Liver (tissue), 9 donors: ENCODE measurements around the gene CCDC12. TPM values are rescaled to one million over a fixed set of nuclear protein-coding genes. Genes with fewer than 3 reads are reported as not detected.

Experiments used
- DNase-seq: peaks from one replicate; pipeline ENCODE4 v3.0.0-alpha.2; 2017; ENCODE audit warnings: low spot score
- H3K27ac ChIP-seq, 2 donors: one replicate each; pipeline ENCODE4 v1.7.0; 2013; ENCODE audit warnings: inconsistent platforms in 2 of 2, low read length in 2 of 2, control low read depth in 1 of 2, low read depth in 1 of 2, mild to moderate bottlenecking in 1 of 2
- H3K27me3 ChIP-seq, 4 donors: one replicate each; pipeline versions ENCODE4 v1.6.1 to v1.7.0; 2013; ENCODE audit warnings: low read length in 3 of 4, inconsistent platforms in 1 of 4, mild to moderate bottlenecking in 1 of 4, moderate library complexity in 1 of 4; ENCODE audit not compliant: control insufficient read depth in 4 of 4, insufficient read depth in 4 of 4
- H3K36me3 ChIP-seq, 4 donors: one replicate each; pipeline versions ENCODE4 v1.6.1 to v1.7.0; 2013; ENCODE audit warnings: low read length in 3 of 4, mild to moderate bottlenecking in 3 of 4, low read depth in 1 of 4, moderate library complexity in 1 of 4; ENCODE audit not compliant: control insufficient read depth in 4 of 4, insufficient read depth in 3 of 4
- H3K4me1 ChIP-seq, 4 donors: one replicate each; pipeline versions ENCODE4 v1.6.1 to v1.7.0; 2013; ENCODE audit warnings: low read length in 3 of 4, mild to moderate bottlenecking in 3 of 4, moderate library complexity in 1 of 4; ENCODE audit not compliant: control insufficient read depth in 4 of 4, insufficient read depth in 4 of 4
- H3K4me3 ChIP-seq, 3 donors: one replicate each; pipeline versions ENCODE4 v1.6.1 to v1.7.0; 2013; ENCODE audit warnings: low read length in 3 of 3, control low read depth in 1 of 3, low read depth in 1 of 3, mild to moderate bottlenecking in 1 of 3
- H3K9ac ChIP-seq, 2 donors: one replicate each; pipeline ENCODE4 v1.7.0; 2013; ENCODE audit warnings: low read length in 2 of 2, mild to moderate bottlenecking in 2 of 2, moderate library complexity in 2 of 2, control low read depth in 1 of 2, low read depth in 1 of 2
- H3K9me3 ChIP-seq, 4 donors: one replicate each; pipeline versions ENCODE4 v1.6.1 to v1.7.0; 2013; ENCODE audit warnings: low read length in 3 of 4; ENCODE audit not compliant: control insufficient read depth in 4 of 4
- EGR1 ChIP-seq, 2 donors: IDR thresholded peaks; 2 replicates each; pipeline ENCODE4 v1.6.1; 2016 to 2018; ENCODE audit warnings: antibody characterized with exemption in 2 of 2, low read depth in 2 of 2
- FOXA1 ChIP-seq: IDR thresholded peaks from 2 replicates; pipeline ENCODE4 v1.6.1; 2016; ENCODE audit warnings: antibody characterized with exemption
- FOXA2 ChIP-seq: IDR thresholded peaks from 2 replicates; pipeline ENCODE4 v1.6.1; 2016; ENCODE audit warnings: antibody characterized with exemption
- GABPA ChIP-seq, 2 donors: IDR thresholded peaks in 1 of 2; conservative IDR thresholded peaks in 1 of 2; 2 replicates each; pipeline ENCODE4 v1.6.1; 2016; ENCODE audit warnings: antibody characterized with exemption in 2 of 2, mild to moderate bottlenecking in 1 of 2, moderate library complexity in 1 of 2
- HNF4A ChIP-seq, 2 donors: conservative IDR thresholded peaks; 2 replicates each; pipeline ENCODE4 v1.6.1; 2016; ENCODE audit warnings: antibody characterized with exemption in 2 of 2, mild to moderate bottlenecking in 2 of 2
- HNF4G ChIP-seq: IDR thresholded peaks from 2 replicates; pipeline ENCODE4 v1.6.1; 2016; ENCODE audit warnings: antibody characterized with exemption
- JUND ChIP-seq, 2 donors: IDR thresholded peaks; 2 replicates each; pipeline ENCODE4 v1.6.1; 2016; ENCODE audit warnings: antibody characterized with exemption in 2 of 2
- NR2F2 ChIP-seq: IDR thresholded peaks from 2 replicates; pipeline ENCODE4 v1.6.1; 2016; ENCODE audit warnings: antibody characterized with exemption
- RAD21 ChIP-seq, 2 donors: IDR thresholded peaks; 2 replicates each; pipeline ENCODE4 v1.6.1; 2016; ENCODE audit warnings: antibody characterized with exemption in 2 of 2, mild to moderate bottlenecking in 2 of 2
- RXRA ChIP-seq, 2 donors: IDR thresholded peaks; 2 replicates each; pipeline ENCODE4 v1.6.1; 2017 to 2018; ENCODE audit warnings: antibody characterized with exemption in 2 of 2, mild to moderate bottlenecking in 1 of 2
- SP1 ChIP-seq: IDR thresholded peaks from 2 replicates; pipeline ENCODE4 v1.6.1; 2018; ENCODE audit warnings: antibody characterized with exemption, mild to moderate bottlenecking
- TAF1 ChIP-seq: conservative IDR thresholded peaks from 2 replicates; pipeline ENCODE4 v1.6.1; 2016; ENCODE audit warnings: antibody characterized with exemption, mild to moderate bottlenecking
- YY1 ChIP-seq: IDR thresholded peaks from 2 replicates; pipeline ENCODE4 v1.6.1; 2016; ENCODE audit warnings: antibody characterized with exemption, mild to moderate bottlenecking
- WGBS: extraction: QIAGEN DNeasy Blood & Tissue Kit; methylation state at CpG from one replicate; pipeline ENCODE4 v1.1.7; 2013; 5-methylcytosine and 5-hydroxymethylcytosine counted together
- polyA plus RNA-seq, 2 donors: library from polyadenylated mRNA; stranded (reverse) in 1 of 2; unstranded in 1 of 2; fragments of 200-250 nt in 1 of 2; fragments of >200 nt in 1 of 2; fragmentation: Nextera tagmentation in 1 of 2; extraction: Ambion mirVana in 1 of 2; gene quantifications; one replicate each; pipeline versions ENCODE4 v1.2.1 to v1.2.3, GENCODE V29; 2013 to 2015
- total RNA-seq, 2 donors: library from RNA; depleted of rRNA; stranded (reverse); fragments of >200 nt; gene quantifications; one replicate each; pipeline ENCODE4 v1.2.3, GENCODE V29; 2014
- TF ChIP-seq, protein P1 (sequence below): IDR thresholded peaks from 2 replicates; pipeline ENCODE4 v1.6.1; 2016; ENCODE audit warnings: antibody characterized with exemption
- TF ChIP-seq, protein P2 (sequence below): fragments of 150-350 bp; IDR thresholded peaks from 2 replicates; pipeline ENCODE4 v1.5.1; 2017; ENCODE audit warnings: improper control_type of control experiment, low read depth, low read length; ENCODE audit not compliant: missing input control
- TF ChIP-seq, protein P3 (sequence below): IDR thresholded peaks from 2 replicates; pipeline ENCODE4 v1.6.1; 2016; ENCODE audit warnings: antibody characterized with exemption, mild to moderate bottlenecking
- TF ChIP-seq, protein P4 (sequence below): IDR thresholded peaks from 2 replicates; pipeline ENCODE4 v1.6.1; 2016; ENCODE audit warnings: antibody characterized with exemption
- TF ChIP-seq, protein P5 (sequence below): IDR thresholded peaks from 2 replicates; pipeline ENCODE4 v1.6.1; 2016; ENCODE audit warnings: antibody characterized with exemption
- donor health status: healthy.
- donor health status: healthy.
- donor health status: healthy.
- donor health status: healthy.
- donor health status: healthy.

CCDC12 gene
- total and polyA plus RNA-seq, 4 donors, result 8.5 to 35.1 (median 26.6) TPM

DNA sequence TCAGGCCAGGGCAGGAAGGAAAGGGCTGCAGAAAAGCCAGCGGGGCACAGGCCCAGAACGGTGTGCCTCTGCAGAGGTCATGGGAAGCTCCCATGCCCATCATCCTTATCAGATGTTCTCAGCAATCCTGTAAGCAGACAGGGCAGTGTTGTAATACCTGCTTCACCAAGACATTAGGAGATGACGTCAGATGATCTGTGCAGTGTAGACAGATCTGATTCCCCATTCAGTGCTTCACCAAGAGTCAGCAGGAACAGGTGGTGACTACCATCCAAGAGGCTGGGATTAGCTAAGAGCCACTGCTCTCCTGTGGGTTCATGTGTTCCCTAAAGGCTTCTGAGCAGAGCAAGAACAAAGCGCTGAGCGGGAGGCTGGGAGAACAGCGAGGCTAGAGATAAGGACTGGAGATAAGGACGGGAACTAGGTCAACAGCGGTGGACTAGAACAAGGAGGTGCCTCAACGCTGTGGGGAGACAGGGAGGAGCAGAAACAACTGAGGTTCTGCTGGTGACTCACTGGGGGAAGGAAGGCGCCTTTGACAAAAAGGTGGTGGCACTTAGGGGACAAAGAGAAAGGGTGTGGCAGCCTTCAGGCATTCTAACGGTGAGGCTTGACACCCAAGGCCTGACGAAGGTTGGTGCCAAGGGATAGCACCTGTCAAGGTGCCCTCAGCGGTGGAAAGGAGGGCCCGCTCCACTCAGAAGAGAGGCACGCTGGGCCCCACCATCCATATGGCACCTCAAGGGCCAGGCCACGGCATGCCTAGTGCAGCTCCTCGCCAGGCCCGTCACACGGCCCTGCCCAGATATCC, 28.4 kb downstream of the CCDC12 start:
- Histone ChIP-seq H3K27me3 (no peaks in the 10 kb centered on the region), H3K27ac (peak overlapping the region; percentile 47 to 70), H3K4me1 (peaks cover 44 to 83% (median 55%) of the 10 kb centered on the region in 4 donors), H3K4me3 (no peak overlapping the region), H3K9me3 (no peaks in the 10 kb centered on the region), H3K36me3 (no peaks in the 10 kb centered on the region), H3K9ac (no peak overlapping the region)
- WGBS, result 48% methylated on average over 19 of the region's 19 CpGs
- TF ChIP-seq RAD21 (IDR thresholded peaks at IDR 0.05) (peak in 1 of 2 donors; percentile 26), HNF4G (no peak), GABPA (IDR thresholded peaks at IDR 0.05 in 1 of 2, conservative IDR thresholded peaks at IDR 0.05 in 1 of 2) (no peak), HNF4A (conservative IDR thresholded peaks at IDR 0.05) (peak; percentile 53 to 74), JUND (IDR thresholded peaks at IDR 0.05) (peak; percentile 39 to 66), NR2F2 (no peak), RXRA (IDR thresholded peaks at IDR 0.05) (peak; percentile 80 to 93), TAF1 (no peak), SP1 (no peak), YY1 (no peak), FOXA1 (no peak), EGR1 (IDR thresholded peaks at IDR 0.05; ENCODE audit: low read depth in 2 of 2) (no peak), FOXA2 (peak; percentile 40)
- TF ChIP-seq, protein P1, sequence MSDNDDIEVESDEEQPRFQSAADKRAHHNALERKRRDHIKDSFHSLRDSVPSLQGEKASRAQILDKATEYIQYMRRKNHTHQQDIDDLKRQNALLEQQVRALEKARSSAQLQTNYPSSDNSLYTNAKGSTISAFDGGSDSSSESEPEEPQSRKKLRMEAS, result peak; percentile 70
- TF ChIP-seq, protein P2, sequence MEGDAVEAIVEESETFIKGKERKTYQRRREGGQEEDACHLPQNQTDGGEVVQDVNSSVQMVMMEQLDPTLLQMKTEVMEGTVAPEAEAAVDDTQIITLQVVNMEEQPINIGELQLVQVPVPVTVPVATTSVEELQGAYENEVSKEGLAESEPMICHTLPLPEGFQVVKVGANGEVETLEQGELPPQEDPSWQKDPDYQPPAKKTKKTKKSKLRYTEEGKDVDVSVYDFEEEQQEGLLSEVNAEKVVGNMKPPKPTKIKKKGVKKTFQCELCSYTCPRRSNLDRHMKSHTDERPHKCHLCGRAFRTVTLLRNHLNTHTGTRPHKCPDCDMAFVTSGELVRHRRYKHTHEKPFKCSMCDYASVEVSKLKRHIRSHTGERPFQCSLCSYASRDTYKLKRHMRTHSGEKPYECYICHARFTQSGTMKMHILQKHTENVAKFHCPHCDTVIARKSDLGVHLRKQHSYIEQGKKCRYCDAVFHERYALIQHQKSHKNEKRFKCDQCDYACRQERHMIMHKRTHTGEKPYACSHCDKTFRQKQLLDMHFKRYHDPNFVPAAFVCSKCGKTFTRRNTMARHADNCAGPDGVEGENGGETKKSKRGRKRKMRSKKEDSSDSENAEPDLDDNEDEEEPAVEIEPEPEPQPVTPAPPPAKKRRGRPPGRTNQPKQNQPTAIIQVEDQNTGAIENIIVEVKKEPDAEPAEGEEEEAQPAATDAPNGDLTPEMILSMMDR, result no peak
- TF ChIP-seq, protein P3, sequence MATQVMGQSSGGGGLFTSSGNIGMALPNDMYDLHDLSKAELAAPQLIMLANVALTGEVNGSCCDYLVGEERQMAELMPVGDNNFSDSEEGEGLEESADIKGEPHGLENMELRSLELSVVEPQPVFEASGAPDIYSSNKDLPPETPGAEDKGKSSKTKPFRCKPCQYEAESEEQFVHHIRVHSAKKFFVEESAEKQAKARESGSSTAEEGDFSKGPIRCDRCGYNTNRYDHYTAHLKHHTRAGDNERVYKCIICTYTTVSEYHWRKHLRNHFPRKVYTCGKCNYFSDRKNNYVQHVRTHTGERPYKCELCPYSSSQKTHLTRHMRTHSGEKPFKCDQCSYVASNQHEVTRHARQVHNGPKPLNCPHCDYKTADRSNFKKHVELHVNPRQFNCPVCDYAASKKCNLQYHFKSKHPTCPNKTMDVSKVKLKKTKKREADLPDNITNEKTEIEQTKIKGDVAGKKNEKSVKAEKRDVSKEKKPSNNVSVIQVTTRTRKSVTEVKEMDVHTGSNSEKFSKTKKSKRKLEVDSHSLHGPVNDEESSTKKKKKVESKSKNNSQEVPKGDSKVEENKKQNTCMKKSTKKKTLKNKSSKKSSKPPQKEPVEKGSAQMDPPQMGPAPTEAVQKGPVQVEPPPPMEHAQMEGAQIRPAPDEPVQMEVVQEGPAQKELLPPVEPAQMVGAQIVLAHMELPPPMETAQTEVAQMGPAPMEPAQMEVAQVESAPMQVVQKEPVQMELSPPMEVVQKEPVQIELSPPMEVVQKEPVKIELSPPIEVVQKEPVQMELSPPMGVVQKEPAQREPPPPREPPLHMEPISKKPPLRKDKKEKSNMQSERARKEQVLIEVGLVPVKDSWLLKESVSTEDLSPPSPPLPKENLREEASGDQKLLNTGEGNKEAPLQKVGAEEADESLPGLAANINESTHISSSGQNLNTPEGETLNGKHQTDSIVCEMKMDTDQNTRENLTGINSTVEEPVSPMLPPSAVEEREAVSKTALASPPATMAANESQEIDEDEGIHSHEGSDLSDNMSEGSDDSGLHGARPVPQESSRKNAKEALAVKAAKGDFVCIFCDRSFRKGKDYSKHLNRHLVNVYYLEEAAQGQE, result peak; percentile 44
- TF ChIP-seq, protein P4, sequence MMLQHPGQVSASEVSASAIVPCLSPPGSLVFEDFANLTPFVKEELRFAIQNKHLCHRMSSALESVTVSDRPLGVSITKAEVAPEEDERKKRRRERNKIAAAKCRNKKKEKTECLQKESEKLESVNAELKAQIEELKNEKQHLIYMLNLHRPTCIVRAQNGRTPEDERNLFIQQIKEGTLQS, result peak; percentile 33
- TF ChIP-seq, protein P5, sequence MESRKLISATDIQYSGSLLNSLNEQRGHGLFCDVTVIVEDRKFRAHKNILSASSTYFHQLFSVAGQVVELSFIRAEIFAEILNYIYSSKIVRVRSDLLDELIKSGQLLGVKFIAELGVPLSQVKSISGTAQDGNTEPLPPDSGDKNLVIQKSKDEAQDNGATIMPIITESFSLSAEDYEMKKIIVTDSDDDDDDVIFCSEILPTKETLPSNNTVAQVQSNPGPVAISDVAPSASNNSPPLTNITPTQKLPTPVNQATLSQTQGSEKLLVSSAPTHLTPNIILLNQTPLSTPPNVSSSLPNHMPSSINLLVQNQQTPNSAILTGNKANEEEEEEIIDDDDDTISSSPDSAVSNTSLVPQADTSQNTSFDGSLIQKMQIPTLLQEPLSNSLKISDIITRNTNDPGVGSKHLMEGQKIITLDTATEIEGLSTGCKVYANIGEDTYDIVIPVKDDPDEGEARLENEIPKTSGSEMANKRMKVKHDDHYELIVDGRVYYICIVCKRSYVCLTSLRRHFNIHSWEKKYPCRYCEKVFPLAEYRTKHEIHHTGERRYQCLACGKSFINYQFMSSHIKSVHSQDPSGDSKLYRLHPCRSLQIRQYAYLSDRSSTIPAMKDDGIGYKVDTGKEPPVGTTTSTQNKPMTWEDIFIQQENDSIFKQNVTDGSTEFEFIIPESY, result peak; percentile 53
- DNase-seq, result no peak
